22Rv1 (cell line): ENCODE data around the gene CHMP4A.
"Not testable (repeated sequence)": the region's sequence is repeated elsewhere in the genome, so short reads cannot be mapped to it uniquely, and the experiment has no call there.

Source experiments
- H3K27ac ChIP-seq: fragments of 450-650 bp; 2 replicates; pipeline ENCODE4 v1.5.1; 2017
- ZFX ChIP-seq: fragments of 450-650 bp; IDR thresholded peaks from 2 replicates; pipeline ENCODE4 v1.6.1; 2017; ENCODE audit warnings: antibody characterized with exemption, borderline replicate concordance
- TF ChIP-seq, protein P1 (sequence below): fragments of 450-650 bp; IDR thresholded peaks from 2 replicates; pipeline ENCODE4 v1.5.1; 2017; ENCODE audit warnings: mild to moderate bottlenecking

CHMP4A gene

DNA sequence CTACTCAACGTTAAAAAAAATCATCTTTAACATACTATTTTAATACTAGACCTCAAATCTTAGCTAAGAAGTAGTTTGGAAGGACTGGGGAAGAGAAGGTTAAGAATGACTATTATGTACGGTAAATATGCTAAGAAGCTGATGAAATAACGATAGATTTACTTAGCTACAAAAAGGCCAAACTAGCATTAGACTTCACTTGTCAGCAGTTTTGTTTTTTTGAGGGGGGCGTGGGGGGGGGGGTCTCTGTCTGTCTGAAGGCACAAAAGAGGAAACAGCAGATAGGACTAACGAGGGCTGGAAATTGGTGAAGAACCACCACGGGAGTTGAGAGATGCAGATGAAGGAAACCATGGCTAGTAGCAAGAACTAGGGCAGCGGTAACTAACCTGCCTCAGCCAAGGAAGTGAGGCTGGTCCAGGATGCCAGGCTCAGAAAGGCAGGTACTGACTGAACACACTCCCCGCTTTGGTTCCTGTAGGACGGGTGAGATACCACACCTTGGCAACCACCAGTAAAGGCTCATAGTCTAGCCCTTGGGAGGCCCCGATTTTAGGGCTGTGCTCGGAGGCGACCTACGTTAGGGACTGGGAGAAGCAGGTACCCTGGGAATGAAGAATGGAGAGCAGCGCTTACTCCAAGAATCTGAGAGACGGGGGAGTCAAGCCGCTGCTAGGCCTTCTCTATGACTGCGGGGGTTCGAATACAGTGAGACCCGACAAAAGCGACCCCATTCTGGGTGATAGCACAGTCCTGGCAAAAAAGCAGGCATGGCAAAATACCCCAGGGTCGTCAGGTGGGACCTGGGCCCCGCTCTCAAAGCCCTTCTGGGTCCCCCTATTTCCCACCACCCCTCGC is 18.2 kb upstream of the CHMP4A start:
- H3K27ac ChIP-seq: peak overlapping the region; percentile 94
- TF ChIP-seq, protein P1, sequence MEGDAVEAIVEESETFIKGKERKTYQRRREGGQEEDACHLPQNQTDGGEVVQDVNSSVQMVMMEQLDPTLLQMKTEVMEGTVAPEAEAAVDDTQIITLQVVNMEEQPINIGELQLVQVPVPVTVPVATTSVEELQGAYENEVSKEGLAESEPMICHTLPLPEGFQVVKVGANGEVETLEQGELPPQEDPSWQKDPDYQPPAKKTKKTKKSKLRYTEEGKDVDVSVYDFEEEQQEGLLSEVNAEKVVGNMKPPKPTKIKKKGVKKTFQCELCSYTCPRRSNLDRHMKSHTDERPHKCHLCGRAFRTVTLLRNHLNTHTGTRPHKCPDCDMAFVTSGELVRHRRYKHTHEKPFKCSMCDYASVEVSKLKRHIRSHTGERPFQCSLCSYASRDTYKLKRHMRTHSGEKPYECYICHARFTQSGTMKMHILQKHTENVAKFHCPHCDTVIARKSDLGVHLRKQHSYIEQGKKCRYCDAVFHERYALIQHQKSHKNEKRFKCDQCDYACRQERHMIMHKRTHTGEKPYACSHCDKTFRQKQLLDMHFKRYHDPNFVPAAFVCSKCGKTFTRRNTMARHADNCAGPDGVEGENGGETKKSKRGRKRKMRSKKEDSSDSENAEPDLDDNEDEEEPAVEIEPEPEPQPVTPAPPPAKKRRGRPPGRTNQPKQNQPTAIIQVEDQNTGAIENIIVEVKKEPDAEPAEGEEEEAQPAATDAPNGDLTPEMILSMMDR: no peak
- TF ChIP-seq ZFX: no peak

DNA sequence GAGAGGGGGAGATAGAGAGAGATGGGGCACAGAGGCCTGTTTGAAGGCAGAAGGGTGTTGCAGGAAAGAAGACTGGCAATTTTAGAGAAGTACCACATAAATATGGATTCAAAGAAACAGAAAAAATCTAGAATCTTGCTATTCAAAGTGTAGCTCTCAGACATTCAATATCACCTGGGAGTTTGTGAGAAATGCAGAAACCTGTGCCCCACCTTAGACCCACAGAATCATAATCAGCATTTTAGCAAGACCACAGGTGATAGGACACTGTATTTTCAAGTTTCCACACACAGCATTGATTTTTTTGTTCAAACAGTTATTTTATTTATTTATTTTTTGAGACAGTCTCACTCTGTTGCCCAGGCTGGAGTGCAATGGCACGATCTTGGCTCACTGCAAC is 15.6 kb upstream of the CHMP4A start:
- no peak overlapping the region for H3K27ac ChIP-seq
- no peak for TF ChIP-seq ZFX
- TF ChIP-seq, protein P1: no peak

DNA sequence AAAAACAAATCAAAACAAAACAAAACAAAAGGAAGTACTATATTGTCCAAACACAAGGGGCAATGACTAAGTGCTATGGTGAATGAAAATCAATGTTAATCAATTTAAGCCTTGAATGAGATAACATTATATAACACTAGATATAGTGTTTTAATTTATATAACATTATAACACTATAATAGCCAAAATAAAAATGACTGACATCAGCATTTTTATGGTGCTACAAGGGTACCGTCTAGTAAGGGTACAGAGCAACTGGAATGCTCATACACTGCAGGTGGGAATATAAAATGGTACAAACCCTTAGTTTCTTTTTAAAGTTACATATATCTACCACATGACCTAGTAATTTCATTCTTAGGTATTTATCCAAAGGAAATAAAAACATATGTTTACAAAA is 13.2 kb upstream of the CHMP4A start:
- TF ChIP-seq, protein P1: no peak
- TF ChIP-seq ZFX: no peak
- no peak overlapping the region for H3K27ac ChIP-seq

DNA sequence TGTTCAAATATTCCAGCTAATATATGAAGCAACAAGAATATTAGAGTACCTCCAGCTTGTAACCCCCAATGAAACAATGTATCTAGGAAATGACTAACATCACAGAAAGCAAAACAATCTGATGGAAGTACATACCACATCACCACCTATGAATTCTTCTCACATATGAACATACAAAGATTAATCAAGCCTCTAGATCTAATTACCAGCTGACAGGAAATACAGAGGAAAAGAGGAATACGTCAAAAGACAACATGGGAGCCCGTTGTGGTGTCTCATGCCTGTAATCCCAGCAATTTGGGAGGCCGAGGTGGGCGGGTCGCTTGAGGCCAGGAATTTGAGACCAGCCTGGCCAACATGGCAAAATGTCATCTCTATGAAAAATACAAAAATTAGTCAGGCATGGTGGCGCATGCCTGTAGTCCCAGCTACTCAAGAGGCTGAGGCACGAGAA is 11.4 kb upstream of the CHMP4A start:
- no peak for TF ChIP-seq ZFX
- TF ChIP-seq, protein P1: no peak
- no peak overlapping the region for H3K27ac ChIP-seq

DNA sequence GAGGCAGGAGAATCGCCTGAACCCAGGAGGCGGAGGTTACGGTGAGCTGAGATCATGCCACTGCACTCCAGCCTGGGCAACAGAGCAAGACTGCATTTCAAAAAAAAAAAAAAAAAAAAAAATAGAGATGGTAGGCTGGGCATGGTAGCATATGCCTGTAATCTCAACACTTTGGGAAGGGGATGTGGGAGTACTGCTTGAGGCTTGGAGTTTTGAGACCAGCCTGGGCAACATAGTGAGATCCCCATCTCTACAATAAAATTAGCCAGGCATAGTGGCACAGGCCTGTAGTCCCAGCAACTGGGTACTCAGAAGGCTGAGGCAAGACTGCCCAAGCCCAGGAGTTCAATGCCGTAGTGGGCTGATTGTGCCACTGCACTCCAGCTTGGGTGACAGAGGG is 9.7 kb upstream of the CHMP4A start:
- H3K27ac ChIP-seq: not testable (repeated sequence)

DNA sequence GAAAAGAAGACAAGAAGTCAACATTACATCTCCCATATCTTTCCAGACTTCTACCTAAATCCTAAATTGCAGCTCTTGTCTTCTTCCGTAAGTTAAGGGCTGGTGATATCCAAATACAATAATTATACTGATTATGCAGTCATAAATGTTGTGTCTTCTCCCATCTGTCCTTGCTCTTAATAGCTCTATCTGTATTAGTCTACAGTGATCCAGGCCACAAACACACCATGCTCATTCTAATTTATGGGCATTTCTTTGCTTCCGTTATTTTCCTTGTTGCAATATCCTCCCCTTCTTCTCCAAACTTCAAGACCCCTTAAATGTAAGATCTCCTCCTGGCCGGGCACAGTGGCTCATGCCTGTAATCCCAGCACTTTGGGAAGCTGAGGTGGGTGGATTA is 6.2 kb upstream of the CHMP4A start:
- no peak overlapping the region for H3K27ac ChIP-seq
- TF ChIP-seq, protein P1: no peak
- TF ChIP-seq ZFX: no peak

DNA sequence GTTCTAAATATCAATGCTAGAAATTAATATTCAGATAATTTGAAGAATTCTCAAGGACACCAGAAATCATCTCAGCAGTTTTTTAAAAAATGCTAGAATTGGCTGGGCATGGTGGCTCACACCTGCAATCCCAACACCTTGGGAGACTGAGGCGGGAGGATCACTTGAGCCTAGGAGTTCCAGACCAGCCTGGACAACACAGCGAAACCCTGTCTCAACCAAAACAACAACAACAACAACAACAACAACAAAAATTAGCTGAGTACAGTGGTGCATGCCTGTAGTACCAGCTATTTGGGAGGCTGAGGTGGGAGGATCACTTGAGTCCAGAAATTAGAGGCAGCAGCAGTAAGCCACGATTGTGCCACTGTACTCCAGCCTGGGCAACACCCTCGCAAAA is 5.8 kb upstream of the CHMP4A start:
- TF ChIP-seq, protein P1: no peak
- TF ChIP-seq ZFX: no peak
- no peak overlapping the region for H3K27ac ChIP-seq

DNA sequence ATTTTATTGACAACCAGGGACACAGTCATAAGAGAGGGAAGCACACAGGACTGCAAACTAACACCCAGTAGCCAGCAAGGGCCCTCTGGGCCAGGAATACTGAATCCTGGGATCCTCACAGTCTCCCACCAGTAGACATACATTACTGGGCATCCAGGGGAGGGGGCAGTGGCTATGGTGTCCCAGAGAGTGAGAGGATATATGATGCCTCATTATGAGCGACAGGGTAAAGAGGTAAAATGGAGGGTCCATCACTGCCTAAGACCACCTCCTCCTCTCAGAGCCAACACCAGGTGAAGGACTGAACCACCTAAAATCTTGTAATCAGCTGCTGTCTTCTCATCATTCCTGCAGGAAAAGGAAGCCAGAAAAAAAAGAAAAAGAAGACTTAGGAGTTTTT is 3.6 kb upstream of the CHMP4A start:
- peak overlapping the region; percentile 96 for H3K27ac ChIP-seq
